GM12872 (cell line): ENCODE measurements around the gene FAM47C.
"Not testable (repeated sequence)": the region's sequence is repeated elsewhere in the genome, so short reads cannot be mapped to it uniquely, and the experiment has no call there.

Source experiments
- TF ChIP-seq, protein P1 (sequence below): IDR thresholded peaks from 3 replicates; pipeline ENCODE4 v1.5.1; 2011; ENCODE audit warnings: low read depth, mild to moderate bottlenecking, low read length, moderate library complexity; ENCODE audit not compliant: insufficient read depth

The FAM47C gene

DNA sequence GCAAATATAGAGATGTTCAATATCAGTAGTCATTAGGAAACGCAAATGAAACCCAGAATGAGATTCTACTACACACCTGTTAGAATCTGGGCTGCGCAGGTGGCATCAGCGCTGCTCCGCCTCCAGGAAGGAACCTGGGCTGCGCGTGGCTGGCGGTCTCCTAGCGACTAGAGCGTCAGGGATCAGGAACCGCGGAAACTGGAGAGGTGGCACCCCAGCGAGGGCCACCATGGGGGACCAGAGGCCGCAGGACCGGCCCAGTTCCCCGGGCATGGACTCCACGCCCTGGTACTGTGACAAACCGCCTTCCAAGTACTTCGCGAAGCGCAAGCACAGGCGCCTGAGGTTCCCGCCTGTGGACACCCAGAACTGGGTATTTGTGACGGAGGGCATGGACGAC lies at the start of gene FAM47C:
Gene FAM47C (plus strand): TSS at position 185 of the 400 bp plus-strand sequence. CDS start 45 bp downstream, at position 230.
- TF ChIP-seq, protein P1, sequence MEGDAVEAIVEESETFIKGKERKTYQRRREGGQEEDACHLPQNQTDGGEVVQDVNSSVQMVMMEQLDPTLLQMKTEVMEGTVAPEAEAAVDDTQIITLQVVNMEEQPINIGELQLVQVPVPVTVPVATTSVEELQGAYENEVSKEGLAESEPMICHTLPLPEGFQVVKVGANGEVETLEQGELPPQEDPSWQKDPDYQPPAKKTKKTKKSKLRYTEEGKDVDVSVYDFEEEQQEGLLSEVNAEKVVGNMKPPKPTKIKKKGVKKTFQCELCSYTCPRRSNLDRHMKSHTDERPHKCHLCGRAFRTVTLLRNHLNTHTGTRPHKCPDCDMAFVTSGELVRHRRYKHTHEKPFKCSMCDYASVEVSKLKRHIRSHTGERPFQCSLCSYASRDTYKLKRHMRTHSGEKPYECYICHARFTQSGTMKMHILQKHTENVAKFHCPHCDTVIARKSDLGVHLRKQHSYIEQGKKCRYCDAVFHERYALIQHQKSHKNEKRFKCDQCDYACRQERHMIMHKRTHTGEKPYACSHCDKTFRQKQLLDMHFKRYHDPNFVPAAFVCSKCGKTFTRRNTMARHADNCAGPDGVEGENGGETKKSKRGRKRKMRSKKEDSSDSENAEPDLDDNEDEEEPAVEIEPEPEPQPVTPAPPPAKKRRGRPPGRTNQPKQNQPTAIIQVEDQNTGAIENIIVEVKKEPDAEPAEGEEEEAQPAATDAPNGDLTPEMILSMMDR, result not testable (repeated sequence)

DNA sequence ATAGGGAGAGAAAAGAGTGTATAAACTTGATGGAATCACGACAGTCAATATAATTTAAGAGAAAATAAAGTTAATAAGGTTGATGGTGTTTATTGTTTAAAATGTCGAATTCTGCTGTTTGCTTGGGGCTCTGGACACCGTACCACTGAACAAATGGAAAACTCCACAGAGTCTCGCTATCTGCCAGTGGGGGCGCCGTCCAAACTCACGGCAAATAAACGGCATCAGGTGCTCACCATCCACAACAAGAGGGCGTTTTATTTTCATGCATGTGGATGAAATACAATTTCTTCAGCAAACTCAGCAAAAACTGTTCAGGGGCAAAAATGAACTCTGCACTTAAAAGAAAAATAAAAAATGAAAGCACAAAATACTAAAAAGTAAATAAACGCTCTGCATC lies 46.6 kb upstream of the FAM47C start:
- TF ChIP-seq, protein P1, result no peak

DNA sequence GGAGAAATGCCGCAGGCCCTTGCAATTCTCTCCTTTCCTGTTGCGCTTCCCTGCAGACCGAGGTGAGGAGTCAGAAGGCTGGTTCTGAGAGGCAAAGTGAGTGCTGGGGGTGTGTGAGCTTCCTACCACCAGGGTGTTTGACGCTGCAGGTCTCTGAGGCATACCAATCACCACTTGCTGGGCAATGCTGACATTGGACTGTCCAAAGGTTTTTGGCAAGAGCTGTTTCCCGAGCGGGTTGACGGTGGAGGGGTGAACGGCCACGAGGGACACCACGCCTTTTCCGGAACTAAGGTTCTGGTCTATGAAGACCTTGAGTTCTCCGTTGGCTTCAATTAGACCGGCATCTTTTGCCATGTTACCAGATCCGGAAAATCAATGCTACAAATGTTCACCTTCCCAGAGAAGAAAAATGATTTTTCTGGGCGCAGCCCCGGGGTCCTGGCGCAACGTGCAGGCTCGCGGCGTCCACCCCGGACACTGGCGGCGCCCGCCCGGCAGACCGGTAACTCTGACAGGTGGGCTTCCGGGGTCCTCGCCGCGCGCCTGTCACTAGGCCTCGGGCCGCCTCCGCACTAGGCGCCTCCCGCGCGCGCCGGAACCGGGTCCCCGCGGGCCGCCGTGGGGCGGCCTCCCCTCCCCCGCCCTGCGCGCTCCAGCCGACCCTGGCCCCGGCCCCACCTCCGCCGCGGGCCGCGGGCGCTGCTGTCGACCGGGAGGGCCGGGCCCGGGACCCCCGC lies 44.9 kb upstream of the FAM47C start:
- TF ChIP-seq, protein P1, result no peak

DNA sequence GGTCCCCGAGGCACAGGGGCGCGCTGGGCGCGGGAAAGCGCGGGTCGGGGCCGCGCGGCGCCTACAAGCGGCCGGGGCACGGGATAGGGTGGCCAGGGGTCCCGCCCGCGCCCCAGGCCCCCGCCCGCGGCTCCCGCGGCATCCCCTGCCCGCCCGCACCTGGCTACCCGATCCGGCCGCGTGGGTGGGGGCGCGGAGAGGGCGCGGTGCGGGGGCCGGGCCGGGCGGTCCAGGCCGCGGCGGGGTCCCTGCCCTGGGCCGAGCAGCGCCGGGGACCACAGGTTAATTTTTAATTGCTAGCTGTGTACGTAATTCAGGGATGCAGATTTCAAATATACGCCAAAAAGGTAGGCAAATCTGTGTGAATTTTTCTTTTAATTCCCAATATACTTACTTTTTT lies 44.3 kb upstream of the FAM47C start:
- TF ChIP-seq, protein P1, result no peak

DNA sequence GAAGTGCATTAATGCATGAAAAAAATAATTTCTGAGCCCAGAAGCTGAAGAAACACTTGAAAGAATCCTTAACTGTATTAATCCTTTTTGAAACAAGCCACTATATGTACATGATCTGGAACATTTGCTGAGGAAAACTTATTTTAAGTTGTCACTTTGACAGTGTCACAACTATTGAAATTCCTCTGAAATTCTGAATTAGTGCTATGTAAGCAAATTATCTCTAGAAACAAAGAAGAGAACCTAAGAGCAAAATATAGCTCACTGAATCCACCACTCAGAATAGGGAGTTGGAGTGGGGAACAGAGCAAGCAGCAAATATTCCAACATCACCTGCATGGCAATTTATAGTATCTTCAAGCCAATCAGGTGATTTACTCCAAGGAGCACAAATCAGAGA lies 34.6 kb upstream of the FAM47C start:
- TF ChIP-seq, protein P1, result no peak

DNA sequence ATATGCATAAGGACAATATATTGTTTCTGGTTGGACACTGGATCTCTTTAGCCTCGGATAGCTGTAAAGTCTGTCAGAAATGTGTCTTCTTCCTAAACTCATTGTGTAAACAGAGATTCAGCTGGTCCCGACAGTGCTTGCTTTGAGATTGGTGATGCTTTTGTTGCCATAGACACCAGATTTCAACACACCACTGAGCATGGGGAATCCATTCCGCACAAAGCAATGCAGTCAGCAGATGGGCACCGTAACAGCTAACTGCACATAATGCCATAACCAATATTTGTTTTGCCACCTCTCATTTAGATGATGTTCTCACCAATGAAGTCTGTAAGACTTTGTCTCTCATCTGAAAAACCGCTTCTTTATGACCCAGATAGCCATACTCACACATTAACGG lies 33.3 kb upstream of the FAM47C start:
- TF ChIP-seq, protein P1, result no peak

DNA sequence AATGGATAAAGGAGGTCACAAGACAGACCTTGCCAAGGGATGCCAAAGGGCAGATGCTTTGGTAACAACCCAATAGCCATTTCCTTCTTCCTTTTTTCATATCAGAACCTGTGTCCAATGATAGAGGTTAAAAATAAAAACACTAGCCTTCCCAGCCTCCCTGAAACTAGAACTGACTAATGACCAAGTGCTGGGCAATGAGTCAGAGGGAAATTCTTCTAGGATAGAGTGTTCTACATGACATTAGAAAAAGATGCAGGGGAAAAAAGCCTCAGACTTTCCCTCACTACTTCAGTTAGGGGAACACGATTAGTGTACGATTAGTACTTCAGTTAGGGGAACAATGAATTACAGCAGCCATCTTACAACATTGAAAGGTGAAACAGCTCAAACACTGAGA lies 29.3 kb upstream of the FAM47C start:
- TF ChIP-seq, protein P1, result no peak
